Activated CD4-positive, alpha-beta T cell treated with anti-CD3 and anti-CD28 coated beads for 48 hours (primary cell): ENCODE results near the gene RPL19.

Experiments
- DNase-seq: peaks from one replicate; pipeline ENCODE4 v3.0.0-alpha.2; 2020

Gene RPL19

GRCh38 chr17:39199820-39200069 is 338 bp upstream of the RPL19 start:
- DNase-seq = peak; percentile 93

- DNase-seq = no peak
Measured at GRCh38 chr17:39200957-39201510, 951 bp downstream of the RPL19 start.

GRCh38 chr17:39204245-39204644 is 4.2 kb downstream of the RPL19 start:
- no peak for DNase-seq

GRCh38 chr17:39205112-39205526 is 5.0 kb downstream of the RPL19 start:
- no peak for DNase-seq

GRCh38 chr17:39208136-39208535 is 8.1 kb downstream of the RPL19 start:
- DNase-seq = peak; percentile 38

- peak; percentile 45 for DNase-seq
Measured at GRCh38 chr17:39208893-39209292, 8.8 kb downstream of the RPL19 start.

GRCh38 chr17:39209317-39210092 is 9.4 kb downstream of the RPL19 start:
- peak; percentile 78 for DNase-seq

GRCh38 chr17:39210093-39210434 is 10.0 kb downstream of the RPL19 start:
- no peak for DNase-seq

- no peak for DNase-seq
Measured at GRCh38 chr17:39212195-39212810, 12.2 kb downstream of the RPL19 start.

GRCh38 chr17:39212841-39213480 is 12.9 kb downstream of the RPL19 start:
- DNase-seq = no peak

GRCh38 chr17:39213852-39214251 is 13.8 kb downstream of the RPL19 start:
- no peak for DNase-seq

GRCh38 chr17:39217734-39218369 is 17.8 kb downstream of the RPL19 start:
- DNase-seq = no peak

GRCh38 chr17:39218906-39219305 is 18.8 kb downstream of the RPL19 start:
- no peak for DNase-seq

GRCh38 chr17:39219647-39220154 is 19.6 kb downstream of the RPL19 start:
- DNase-seq = no peak

- DNase-seq = no peak
Measured at GRCh38 chr17:39221572-39221971, 21.5 kb downstream of the RPL19 start.

- DNase-seq = no peak
Measured at GRCh38 chr17:39222151-39222550, 22.1 kb downstream of the RPL19 start.

- no peak for DNase-seq
Measured at GRCh38 chr17:39222866-39223834, 23.1 kb downstream of the RPL19 start.

GRCh38 chr17:39223907-39224777 is 24.1 kb downstream of the RPL19 start:
- DNase-seq = no peak

GRCh38 chr17:39224778-39225307 is 24.8 kb downstream of the RPL19 start:
- DNase-seq = no peak

- DNase-seq = no peak
Measured at GRCh38 chr17:39225308-39225958, 25.4 kb downstream of the RPL19 start, which contains the start of gene STAC2. Gene STAC2 (minus strand): TSS chr17:39225945. CDS start chr17:39225502, 443 bp downstream.
